ENCODE results near the gene ANGPTL4. TPM values are rescaled to one million over a fixed set of nuclear protein-coding genes. Genes with fewer than 3 reads are reported as not detected.

ANGPTL4 gene
- total RNA-seq, 4 donors from 2014 or later, result 19.7 to 91.8 (median 41.9) TPM

DNA sequence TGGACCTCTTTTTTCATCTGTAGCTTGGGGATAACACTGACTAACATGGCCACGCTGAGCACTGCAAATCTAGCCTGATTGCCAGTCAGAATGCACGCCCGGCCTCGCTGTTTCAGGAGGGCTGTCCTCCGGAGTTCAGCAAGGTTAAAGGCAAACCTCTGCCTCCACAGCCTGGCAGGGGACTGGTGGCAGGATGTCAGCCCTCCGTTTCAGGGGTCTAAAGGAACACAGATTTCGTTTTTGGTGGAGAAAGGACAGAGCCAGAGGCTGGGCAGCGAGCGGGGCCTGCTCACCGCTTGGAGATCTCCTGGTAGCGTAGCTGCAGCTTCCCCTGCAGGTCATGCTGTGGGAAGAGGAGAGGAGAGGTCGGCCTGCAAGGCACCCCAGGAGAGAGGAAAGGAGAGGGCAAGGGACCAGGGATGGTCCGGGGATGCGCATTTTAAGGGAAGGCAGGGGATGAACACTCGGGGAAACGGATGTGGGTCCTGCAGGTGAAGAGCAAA is 43.3 kb upstream of the ANGPTL4 start:
- peaks cover 23 to 30% of the 10 kb centered on the region in 2 donors for H3K4me1 ChIP-seq
- no peaks in the 10 kb centered on the region for H3K9me3 ChIP-seq
- peak; percentile 18 for ATAC-seq
- no peaks in the 10 kb centered on the region for H3K27me3 ChIP-seq
- in situ Hi-C loops (cut with MboI; ENCODE audit: low sequenced_read_pairs in 4 of 4), result no loop called here
- intact Hi-C loops (cut with DNase I; ENCODE audit: low total_unique reads), result loop anchor here (1.0 to 10.0 kb wide), 4 partner anchors 12 to 514 kb away; partner anchors contain the start of genes CD320, MBD3L1, RAB11B and ZNF558
- H3K4me3 ChIP-seq, result peak overlapping the region; percentile 88 to 99 (median 94)
- H3K27ac ChIP-seq, result peak overlapping the region; percentile 93 to 99 (median 94)
- H3K36me3 ChIP-seq, result peaks cover 0 to 20% of the 10 kb centered on the region in 2 donors
- TF ChIP-seq POLR2A (IDR thresholded peaks at IDR 0.05), result no peak
- TF ChIP-seq, protein P1, sequence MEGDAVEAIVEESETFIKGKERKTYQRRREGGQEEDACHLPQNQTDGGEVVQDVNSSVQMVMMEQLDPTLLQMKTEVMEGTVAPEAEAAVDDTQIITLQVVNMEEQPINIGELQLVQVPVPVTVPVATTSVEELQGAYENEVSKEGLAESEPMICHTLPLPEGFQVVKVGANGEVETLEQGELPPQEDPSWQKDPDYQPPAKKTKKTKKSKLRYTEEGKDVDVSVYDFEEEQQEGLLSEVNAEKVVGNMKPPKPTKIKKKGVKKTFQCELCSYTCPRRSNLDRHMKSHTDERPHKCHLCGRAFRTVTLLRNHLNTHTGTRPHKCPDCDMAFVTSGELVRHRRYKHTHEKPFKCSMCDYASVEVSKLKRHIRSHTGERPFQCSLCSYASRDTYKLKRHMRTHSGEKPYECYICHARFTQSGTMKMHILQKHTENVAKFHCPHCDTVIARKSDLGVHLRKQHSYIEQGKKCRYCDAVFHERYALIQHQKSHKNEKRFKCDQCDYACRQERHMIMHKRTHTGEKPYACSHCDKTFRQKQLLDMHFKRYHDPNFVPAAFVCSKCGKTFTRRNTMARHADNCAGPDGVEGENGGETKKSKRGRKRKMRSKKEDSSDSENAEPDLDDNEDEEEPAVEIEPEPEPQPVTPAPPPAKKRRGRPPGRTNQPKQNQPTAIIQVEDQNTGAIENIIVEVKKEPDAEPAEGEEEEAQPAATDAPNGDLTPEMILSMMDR (IDR thresholded peaks at IDR 0.05 in 4 of 5, conservative IDR thresholded peaks at IDR 0.05 in 1 of 5), result no peak
- DNase-seq, result no peak

DNA sequence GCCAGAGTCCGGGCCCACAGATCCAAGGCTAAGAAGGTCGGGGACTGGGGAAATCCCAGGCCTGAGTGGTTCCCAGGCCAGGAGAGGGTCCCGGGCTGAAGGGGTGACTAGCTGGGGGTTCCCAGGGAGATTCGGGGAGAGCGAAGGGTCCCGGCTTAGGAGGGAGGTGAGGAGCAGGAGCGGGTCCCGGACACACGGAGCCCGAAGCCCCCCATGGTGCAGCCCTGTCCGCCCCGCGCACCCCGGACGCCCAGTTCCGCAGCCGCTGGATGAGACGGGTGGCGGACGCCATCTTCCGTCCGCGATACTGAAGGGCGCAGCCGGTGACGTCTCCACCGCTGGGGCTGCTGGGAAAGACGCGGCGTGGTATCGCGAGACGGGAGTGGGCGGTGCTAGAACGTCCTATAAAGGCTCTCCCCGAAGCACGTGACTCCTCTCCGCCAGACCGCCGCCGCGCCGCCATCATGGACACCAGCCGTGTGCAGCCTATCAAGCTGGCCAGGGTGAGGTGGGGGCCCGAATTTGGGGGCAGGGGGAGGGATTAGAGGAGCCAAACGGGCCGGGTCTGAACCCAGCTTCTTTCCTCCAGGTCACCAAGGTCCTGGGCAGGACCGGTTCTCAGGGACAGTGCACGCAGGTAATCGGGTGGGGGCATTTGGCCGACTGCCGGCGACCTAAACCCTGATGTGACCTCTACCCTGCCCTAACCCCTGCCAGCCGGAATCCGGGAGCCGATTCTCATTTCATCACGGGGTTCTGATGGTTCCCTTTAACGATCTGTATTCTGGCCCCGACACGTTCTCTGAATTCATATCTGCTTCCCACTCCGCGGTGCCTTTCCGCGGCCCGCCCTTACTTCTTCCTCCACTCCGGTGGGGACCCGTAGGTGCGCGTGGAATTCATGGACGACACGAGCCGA is 42.6 kb upstream of the ANGPTL4 start, which contains the start of the genes NDUFA7 and RPS28:
TSS of gene NDUFA7 (minus strand) at position 309 of the 919 bp plus-strand sequence. CDS start at position 292, 17 bp downstream.
TSS of gene RPS28 (plus strand) at position 430 of the 919 bp plus-strand sequence. CDS start at position 465, 35 bp downstream.
- peak; percentile 94 to 96 for DNase-seq
- H3K36me3 ChIP-seq, result peaks cover 0 to 14% of the 10 kb centered on the region in 2 donors
- peak; percentile 94 to 97 for ATAC-seq
- in situ Hi-C loops (cut with MboI; ENCODE audit: low sequenced_read_pairs in 4 of 4), result no loop called here
- intact Hi-C loops (cut with DNase I; ENCODE audit: low total_unique reads), result loop anchor here (1.0 to 10.0 kb wide), 4 partner anchors 13 to 513 kb away; partner anchors contain the start of genes CD320, MBD3L1, RAB11B and ZNF558
- H3K27ac ChIP-seq, result peak within 1 kb of the TSS; percentile 93 to 99 (median 94)
- H3K9me3 ChIP-seq, result no peaks in the 10 kb centered on the region
- H3K4me1 ChIP-seq, result peaks cover 23 to 30% of the 10 kb centered on the region in 2 donors
- TF ChIP-seq, protein P1 (IDR thresholded peaks at IDR 0.05 in 4 of 5, conservative IDR thresholded peaks at IDR 0.05 in 1 of 5), result peak; percentile 27 to 61 (median 52)
- TF ChIP-seq POLR2A (IDR thresholded peaks at IDR 0.05), result peak; percentile 88 to 94
- no peaks in the 10 kb centered on the region for H3K27me3 ChIP-seq
- peak within 1 kb of the TSS; percentile 88 to 99 (median 94) for H3K4me3 ChIP-seq

DNA sequence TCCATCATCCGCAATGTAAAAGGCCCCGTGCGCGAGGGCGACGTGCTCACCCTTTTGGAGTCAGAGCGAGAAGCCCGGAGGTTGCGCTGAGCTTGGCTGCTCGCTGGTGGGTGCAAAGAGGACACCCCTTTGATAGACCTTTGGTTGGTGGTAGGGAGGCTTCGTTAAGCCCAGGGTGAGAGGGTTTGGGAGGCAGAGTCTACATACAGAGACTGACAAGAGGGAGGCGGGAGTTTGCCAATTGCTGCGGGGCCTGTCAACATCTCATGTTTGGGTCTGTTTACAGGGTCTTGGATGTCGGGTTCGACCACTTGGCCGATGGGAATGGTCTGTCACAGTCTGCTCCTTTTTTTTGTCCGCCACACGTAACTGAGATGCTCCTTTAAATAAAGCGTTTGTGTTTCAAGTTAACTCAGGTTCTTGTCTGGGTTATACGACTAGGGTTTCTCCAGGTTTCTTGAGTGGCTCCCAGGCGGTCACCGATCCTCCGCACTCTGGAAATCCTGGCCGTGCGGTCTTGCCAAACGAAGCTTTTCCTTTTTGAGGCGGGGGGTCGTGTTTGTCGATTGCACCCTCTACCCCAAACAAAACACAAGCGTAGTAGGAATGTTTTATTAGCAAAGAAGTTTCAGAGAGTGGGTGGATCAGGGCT is 41.8 kb upstream of the ANGPTL4 start:
- peak overlapping the region; percentile 88 to 99 (median 94) for H3K4me3 ChIP-seq
- in situ Hi-C loops (cut with MboI; ENCODE audit: low sequenced_read_pairs in 4 of 4) (no loop called here), intact Hi-C loops (cut with DNase I; ENCODE audit: low total_unique reads) (loop anchor here (1.0 to 10.0 kb wide), 4 partner anchors 14 to 513 kb away; partner anchors contain the start of genes CD320, MBD3L1, RAB11B and ZNF558)
- DNase-seq, result no peak
- peak overlapping the region; percentile 93 to 99 (median 94) for H3K27ac ChIP-seq
- H3K4me1 ChIP-seq, result peaks cover 23 to 30% of the 10 kb centered on the region in 2 donors
- no peaks in the 10 kb centered on the region for H3K27me3 ChIP-seq
- TF ChIP-seq, protein P1 (IDR thresholded peaks at IDR 0.05 in 4 of 5, conservative IDR thresholded peaks at IDR 0.05 in 1 of 5), result no peak
- TF ChIP-seq POLR2A (IDR thresholded peaks at IDR 0.05), result no peak
- peaks cover 0 to 13% of the 10 kb centered on the region in 2 donors for H3K36me3 ChIP-seq
- no peaks in the 10 kb centered on the region for H3K9me3 ChIP-seq
- ATAC-seq, result no peak

DNA sequence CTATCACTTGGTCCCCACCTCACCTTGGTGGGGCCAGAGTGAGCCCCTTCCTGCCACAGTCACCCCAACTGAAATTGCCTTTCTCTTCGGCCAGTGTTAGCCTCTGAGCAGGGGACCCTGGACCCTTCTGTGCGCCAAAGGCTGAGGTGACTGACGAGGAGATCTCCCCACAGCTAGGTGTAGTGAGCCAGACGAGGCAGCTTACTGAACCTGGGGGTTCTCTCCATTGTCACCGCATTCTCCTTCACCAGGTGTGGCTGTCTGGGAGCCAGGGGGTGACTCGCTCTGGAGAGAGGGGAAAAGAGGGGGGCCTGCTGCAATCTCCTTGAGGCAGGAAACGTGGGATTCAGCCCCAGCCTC is 41.3 kb upstream of the ANGPTL4 start:
- H3K27me3 ChIP-seq, result no peaks in the 10 kb centered on the region
- ATAC-seq (no peak), DNase-seq (no peak)
- H3K36me3 ChIP-seq, result peaks cover 0 to 13% of the 10 kb centered on the region in 2 donors
- no peaks in the 10 kb centered on the region for H3K9me3 ChIP-seq
- no peak for TF ChIP-seq POLR2A (IDR thresholded peaks at IDR 0.05)
- TF ChIP-seq, protein P1 (IDR thresholded peaks at IDR 0.05 in 4 of 5, conservative IDR thresholded peaks at IDR 0.05 in 1 of 5), result no peak
- intact Hi-C loops (cut with DNase I; ENCODE audit: low total_unique reads) (loop anchor here (10.0 kb wide), 1 partner anchor 512 kb away; the partner anchor contains the start of genes MBD3L1 and ZNF558), in situ Hi-C loops (cut with MboI; ENCODE audit: low sequenced_read_pairs in 4 of 4) (no loop called here)
- H3K27ac ChIP-seq, result peak overlapping the region; percentile 93 to 99 (median 94)
- peaks cover 23 to 30% of the 10 kb centered on the region in 2 donors for H3K4me1 ChIP-seq
- peak overlapping the region; percentile 88 to 99 (median 94) for H3K4me3 ChIP-seq
